DLD1 (cell line): ENCODE measurements around the gene AGMO.

ENCODE experiments used
- in situ Hi-C: cut with HindIII; loops from 2 replicates; pipeline ENCODE4 v1.10.0; 2017; ENCODE audit warnings: low sequenced_read_pairs

Gene AGMO

GRCh38 chr7:15561835-15562234 is at the start of gene AGMO:
AGMO (minus strand) TSS chr7:15562015.
- in situ Hi-C loops = no loop called here

DNA sequence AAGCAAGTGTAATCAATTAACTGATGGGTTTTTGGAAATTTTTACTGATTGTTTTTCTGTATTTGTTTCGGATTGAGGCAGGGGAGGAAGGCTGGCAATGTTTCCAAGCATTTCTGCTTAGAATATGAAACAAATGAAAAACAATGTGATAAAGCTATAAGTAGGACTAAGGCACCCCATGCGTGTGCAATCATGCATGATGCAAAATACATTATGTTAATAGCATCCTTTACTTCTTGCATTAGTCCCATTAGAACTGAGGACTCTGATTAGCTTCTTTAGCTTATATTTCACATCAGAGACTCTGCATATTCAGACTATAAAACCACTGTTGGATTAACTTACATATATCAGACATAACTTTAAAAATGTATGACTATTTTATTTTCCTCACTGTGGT is 48.7 kb upstream of the AGMO start:
- in situ Hi-C loops = no loop called here

- in situ Hi-C loops = no loop called here
Observed at GRCh38 chr7:15609287-15609686, 47.5 kb upstream of the AGMO start.

DNA sequence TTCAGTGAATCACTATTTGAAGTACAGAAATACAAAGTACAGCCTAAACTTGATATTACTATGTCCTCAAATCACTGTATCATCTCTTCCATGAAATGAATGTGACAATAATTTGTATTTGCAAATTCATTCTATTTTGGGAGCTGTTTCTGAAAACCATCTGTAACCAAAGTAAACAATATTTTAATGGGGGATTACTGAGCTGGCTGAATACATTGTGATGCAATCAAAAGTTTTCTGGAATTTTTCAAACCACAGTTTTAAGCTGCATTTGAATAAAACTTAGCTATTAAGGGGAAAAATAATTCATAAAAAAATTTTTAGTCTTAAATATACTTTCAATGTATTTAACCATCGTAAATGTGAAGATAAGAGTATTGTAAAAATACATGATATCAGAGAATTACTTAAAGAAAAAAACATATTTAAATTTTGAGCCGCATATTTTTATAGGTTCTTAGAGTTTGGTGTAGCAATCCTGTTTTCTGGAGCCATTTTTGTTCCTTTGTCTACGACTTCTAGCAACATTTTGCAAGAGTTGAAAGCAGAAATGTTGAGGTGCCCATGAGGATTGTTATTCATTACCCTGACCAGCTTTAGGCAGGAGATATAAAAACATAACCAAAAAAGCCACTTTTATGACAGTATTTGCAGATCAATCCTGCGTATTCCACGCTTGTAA is 45.9 kb upstream of the AGMO start:
- in situ Hi-C loops = no loop called here

GRCh38 chr7:15606561-15606960 is 44.7 kb upstream of the AGMO start:
- in situ Hi-C loops = no loop called here

DNA sequence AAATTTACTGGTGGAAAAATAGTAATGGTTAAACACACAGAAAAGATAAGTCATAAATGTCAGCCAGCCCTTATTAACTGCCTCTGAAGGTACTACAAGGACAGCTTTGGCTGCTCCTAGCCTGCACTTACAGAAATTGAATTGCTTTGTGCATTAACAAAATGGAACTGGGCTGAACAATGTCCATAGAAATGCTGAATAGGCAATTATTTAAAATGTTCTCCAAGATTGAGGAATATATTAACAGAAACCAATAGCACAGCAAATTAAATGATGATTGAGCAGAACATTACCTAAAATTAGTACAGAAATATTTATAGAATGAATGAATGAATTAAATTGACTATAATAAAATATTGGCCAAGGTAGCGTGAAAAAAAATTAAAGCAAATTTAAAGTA is 42.4 kb upstream of the AGMO start:
- in situ Hi-C loops = no loop called here

- in situ Hi-C loops = no loop called here
Observed at GRCh38 chr7:15603124-15603523, 41.3 kb upstream of the AGMO start.

- in situ Hi-C loops = no loop called here
Observed at GRCh38 chr7:15602236-15602635, 40.4 kb upstream of the AGMO start.

GRCh38 chr7:15601175-15601574 is 39.4 kb upstream of the AGMO start:
- in situ Hi-C loops = no loop called here

DNA sequence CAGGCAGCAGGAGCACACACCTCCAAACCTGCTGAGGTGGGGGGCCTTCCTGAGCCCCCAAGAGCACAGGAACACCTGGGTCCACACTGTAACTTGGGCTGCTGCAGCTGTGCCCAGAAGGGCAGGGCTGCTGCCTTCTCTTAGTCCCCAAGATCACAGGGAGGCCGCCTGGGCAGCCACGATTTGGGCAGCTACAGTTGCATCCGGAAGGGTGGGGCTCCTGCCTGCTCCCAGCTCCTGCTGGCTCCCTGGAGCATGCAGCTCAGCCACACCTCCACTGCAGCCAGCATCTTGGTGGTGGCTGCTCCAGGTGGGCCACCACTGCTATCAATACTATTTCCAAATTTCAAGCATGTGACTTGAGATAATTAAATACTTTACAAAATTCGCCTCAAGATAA is 38.5 kb upstream of the AGMO start:
- in situ Hi-C loops = no loop called here

DNA sequence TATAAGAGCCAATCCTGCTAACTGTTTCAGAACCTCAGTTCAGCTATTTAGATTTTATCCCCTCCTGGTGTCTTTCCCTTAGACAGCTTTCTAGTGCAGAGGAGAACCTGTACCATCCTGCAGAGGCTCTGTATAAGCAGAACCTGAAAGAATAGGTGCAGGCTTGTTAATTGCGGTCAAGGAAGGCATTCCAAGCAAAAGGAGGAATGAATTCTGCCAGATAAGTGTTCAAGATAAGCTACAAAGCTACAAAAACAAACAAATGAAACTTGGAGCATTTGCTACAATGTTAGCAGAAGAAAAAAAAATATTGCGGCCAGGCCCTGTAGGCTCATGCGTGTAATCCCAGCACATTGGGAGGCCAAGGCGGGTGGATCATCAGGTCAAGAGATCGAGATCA is 32.6 kb upstream of the AGMO start:
- in situ Hi-C loops = no loop called here

DNA sequence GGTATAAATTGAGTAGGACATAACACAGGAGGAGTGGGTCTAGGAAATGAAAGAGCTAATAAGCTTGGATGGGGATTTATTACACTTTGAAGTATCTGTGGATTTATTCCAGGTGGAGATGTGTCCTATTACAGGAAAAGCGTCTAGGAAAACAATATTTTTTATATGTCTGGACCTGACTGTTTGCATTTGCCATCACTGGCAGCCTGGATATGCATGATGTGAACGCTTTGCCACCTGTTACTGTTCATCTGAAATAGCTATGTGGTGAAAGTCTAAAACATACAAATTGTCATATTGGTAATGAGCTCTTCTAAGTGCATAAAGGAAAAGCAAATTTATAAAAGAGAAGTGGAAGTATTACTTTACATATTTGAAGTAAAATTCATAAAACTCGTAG is 31.6 kb upstream of the AGMO start:
- in situ Hi-C loops = no loop called here

DNA sequence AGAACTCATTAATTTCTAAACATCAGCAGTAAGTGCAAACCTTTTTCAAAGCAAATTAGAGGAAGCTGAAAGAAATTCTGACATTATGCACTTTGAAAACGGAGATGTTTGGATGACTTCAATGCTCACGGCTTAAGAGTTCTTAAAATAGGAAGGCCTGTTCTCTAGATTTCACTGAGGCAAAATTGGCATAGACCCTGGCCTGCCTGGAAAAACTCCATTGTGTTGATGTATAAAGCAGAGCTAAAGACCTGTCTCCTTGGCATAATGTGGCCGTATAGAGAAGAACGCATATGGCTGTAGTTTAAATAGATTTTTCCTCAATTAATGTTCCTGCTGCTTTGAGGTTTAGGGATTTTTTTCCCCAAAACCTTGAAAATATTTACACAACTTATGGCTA is 24.5 kb upstream of the AGMO start:
- in situ Hi-C loops = no loop called here

- in situ Hi-C loops = no loop called here
Observed at GRCh38 chr7:15584575-15584974, 22.8 kb upstream of the AGMO start.

DNA sequence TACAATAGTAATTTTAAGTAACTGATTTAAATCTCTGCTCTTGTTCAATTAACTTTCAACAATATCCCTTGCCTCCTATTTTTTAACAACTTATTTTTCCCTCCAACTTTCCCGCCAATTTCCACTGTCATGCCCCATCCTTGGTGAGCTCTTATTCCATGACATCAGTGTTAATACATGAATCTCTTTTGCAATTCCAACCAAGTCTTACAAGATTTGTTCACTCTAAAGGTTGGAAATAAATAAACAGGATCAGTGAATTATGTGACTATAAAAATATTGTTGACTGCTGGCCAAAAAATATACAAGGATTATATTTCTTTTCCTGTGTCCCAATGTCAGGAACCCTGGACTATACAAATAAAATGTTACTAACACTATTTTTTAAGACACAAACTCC is 21.0 kb upstream of the AGMO start:
- in situ Hi-C loops = no loop called here

DNA sequence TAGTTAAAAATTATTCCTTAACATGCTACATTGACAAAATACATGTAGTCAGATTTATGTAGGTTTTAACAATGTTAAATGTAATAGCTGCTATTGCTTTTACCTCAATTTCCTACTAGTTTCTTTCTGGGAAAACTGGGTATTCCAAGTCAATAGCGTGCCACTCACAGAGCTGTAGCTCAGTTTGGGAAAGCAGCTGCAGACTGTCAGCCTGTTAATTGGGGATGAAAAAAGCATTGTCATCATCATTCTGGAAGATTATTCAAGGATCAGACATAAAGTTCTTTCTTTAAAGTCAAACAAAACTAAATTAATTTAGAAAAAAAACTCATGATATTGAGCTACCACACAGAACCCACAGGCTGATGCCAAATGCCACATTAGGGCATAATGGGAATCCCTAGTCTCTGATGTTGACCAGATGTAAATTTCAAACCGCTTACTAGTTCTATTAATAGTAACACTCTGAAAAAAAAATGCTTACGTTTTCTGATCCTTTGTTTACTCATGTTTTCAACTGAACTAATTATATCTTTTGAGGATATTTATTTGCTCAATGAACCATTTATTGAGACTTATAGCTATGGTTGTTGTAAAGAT is 19.6 kb upstream of the AGMO start:
- in situ Hi-C loops = no loop called here

- in situ Hi-C loops = no loop called here
Observed at GRCh38 chr7:15580604-15581351, 19.0 kb upstream of the AGMO start.

GRCh38 chr7:15577600-15577999 is 15.8 kb upstream of the AGMO start:
- in situ Hi-C loops = no loop called here

GRCh38 chr7:15571301-15571878 is 9.6 kb upstream of the AGMO start:
- in situ Hi-C loops = no loop called here

DNA sequence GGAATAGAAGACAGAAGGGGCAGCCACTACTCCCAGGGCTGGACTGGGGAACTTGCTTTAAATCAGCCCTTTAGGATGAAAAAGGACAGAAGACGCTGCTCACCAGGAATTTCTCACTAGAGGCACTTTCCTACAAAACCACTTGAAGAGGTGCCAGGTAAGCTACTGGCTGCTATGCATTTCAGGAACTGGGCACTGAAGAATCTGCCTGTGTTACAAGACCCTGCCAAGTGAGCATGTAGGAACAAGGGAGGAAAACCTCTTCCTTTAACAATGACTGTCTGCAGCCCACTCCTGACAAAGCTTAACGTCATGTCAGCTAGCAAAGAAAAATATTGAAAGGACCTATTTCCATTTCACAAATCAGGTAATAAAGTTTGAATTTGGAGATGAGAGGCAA is 5.8 kb upstream of the AGMO start:
- in situ Hi-C loops = no loop called here

- in situ Hi-C loops = no loop called here
Observed at GRCh38 chr7:15567036-15567435, 5.2 kb upstream of the AGMO start.

- in situ Hi-C loops = no loop called here
Observed at GRCh38 chr7:15566476-15566875, 4.7 kb upstream of the AGMO start.
